HCT116 (cell line): ENCODE results near the gene INPP5E.

Source experiments
- ELF1 ChIP-seq: IDR thresholded peaks from 2 replicates; pipeline ENCODE4 v1.6.1; 2012; ENCODE audit warnings: low read depth, borderline replicate concordance
- EZH2phosphoT487 ChIP-seq: fragments of 200-600 bp; IDR thresholded peaks from 2 replicates; pipeline ENCODE4 v1.6.1; 2018; ENCODE audit warnings: antibody characterized with exemption, borderline replicate concordance
- POLR2A ChIP-seq: IDR thresholded peaks from 2 replicates; pipeline ENCODE4 v1.7.0; 2011; ENCODE audit warnings: borderline replicate concordance; ENCODE audit not compliant: insufficient read depth, insufficient read length; ENCODE audit errors: extremely low read depth
- POLR2AphosphoS5 ChIP-seq: IDR thresholded peaks from 2 replicates; pipeline ENCODE4 v1.6.1; 2011; ENCODE audit warnings: mild to moderate bottlenecking, low read depth, low read length, moderate library complexity
- RAD21 ChIP-seq: IDR thresholded peaks from 2 replicates; pipeline ENCODE4 v1.6.1; 2012; ENCODE audit warnings: low read depth, mild to moderate bottlenecking
- SRF ChIP-seq: IDR thresholded peaks from 2 replicates; pipeline ENCODE4 v1.6.1; 2012; ENCODE audit warnings: low read depth
- YY1 ChIP-seq: IDR thresholded peaks from 2 replicates; pipeline ENCODE4 v1.6.1; 2011; ENCODE audit warnings: low read length, low read depth, moderate library complexity, mild to moderate bottlenecking; ENCODE audit not compliant: insufficient replicate concordance; ENCODE audit errors: extremely low read depth
- ZNF274 ChIP-seq: fragments of 200-500 bp; sonication (Bioruptor generic); IDR thresholded peaks from 2 replicates; pipeline ENCODE4 v1.6.1; 2014; ENCODE audit warnings: mild to moderate bottlenecking, low read depth, low read length, inconsistent platforms
- TF ChIP-seq, protein P1 (sequence below), 3 experiments: fragments of 200-600 bp in 1 of 3; sonication (generic) in 1 of 3; IDR thresholded peaks in 2 of 3; conservative IDR thresholded peaks in 1 of 3; 2 replicates each; pipeline ENCODE4 v1.5.1; 2012 to 2017; ENCODE audit warnings: low read depth in 2 of 3, low read length in 2 of 3, antibody characterized with exemption in 1 of 3, borderline replicate concordance in 1 of 3, control low read depth in 1 of 3, mild to moderate bottlenecking in 1 of 3, mixed read lengths in 1 of 3, mixed run types in 1 of 3, moderate library complexity in 1 of 3; ENCODE audit not compliant: insufficient read depth in 1 of 3
- TF ChIP-seq, protein P2 (sequence below): IDR thresholded peaks from 2 replicates; pipeline ENCODE4 v1.6.1; 2012

DNA sequence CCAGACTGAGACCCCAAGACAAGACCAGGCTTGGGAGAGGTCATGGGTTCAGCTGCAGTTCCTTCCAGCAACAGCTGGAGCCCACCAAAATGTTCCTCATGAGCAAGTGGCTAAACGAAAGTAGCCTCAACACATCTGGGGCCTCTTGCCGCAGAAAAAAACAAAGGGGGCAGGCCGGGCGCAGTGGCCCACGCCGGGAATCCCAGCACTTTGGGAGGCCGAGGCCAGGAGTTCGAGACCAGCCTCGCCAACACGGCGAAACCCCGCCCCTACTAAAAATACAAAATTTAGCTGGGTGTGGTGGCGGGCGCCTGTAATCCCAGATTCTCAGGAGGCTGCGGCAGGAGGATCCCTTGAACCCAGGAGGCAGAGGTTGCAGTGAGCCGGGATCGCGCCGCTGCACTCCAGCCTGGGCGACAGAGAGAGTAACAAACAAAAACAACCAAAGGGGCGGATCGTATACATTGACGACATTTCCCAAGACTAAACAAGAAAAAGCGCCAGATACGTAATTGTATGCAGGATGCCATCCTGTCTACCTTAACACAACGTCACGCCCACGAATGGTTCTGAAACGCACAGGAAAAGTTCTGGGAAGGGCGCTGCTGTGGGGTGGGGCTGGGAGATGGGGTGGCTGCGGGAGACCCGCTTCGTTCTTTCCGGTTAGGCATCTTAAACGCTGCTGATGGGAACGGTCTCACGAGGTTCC, 1.7 kb downstream of the INPP5E start:
- no peak for TF ChIP-seq SRF
- TF ChIP-seq, protein P1, sequence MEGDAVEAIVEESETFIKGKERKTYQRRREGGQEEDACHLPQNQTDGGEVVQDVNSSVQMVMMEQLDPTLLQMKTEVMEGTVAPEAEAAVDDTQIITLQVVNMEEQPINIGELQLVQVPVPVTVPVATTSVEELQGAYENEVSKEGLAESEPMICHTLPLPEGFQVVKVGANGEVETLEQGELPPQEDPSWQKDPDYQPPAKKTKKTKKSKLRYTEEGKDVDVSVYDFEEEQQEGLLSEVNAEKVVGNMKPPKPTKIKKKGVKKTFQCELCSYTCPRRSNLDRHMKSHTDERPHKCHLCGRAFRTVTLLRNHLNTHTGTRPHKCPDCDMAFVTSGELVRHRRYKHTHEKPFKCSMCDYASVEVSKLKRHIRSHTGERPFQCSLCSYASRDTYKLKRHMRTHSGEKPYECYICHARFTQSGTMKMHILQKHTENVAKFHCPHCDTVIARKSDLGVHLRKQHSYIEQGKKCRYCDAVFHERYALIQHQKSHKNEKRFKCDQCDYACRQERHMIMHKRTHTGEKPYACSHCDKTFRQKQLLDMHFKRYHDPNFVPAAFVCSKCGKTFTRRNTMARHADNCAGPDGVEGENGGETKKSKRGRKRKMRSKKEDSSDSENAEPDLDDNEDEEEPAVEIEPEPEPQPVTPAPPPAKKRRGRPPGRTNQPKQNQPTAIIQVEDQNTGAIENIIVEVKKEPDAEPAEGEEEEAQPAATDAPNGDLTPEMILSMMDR (IDR thresholded peaks at IDR 0.05 in 2 of 3, conservative IDR thresholded peaks at IDR 0.05 in 1 of 3; ENCODE audit: borderline replicate concordance in 1 of 3, insufficient read depth in 1 of 3, low read depth in 2 of 3, low read length in 2 of 3): no peak
- TF ChIP-seq YY1: no peak
- TF ChIP-seq POLR2A: no peak
- TF ChIP-seq ZNF274: no peak
- TF ChIP-seq, protein P2, sequence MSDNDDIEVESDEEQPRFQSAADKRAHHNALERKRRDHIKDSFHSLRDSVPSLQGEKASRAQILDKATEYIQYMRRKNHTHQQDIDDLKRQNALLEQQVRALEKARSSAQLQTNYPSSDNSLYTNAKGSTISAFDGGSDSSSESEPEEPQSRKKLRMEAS: no peak
- no peak for TF ChIP-seq POLR2AphosphoS5
- no peak for TF ChIP-seq ELF1
- no peak for TF ChIP-seq RAD21
- no peak for TF ChIP-seq EZH2phosphoT487
